Vagina (tissue), 2 donors: ENCODE data around the gene ARID1B.

ENCODE experiments used
- POLR2A ChIP-seq, 2 donors: fragments of 450-650 bp; IDR thresholded peaks; one replicate each; pipeline ENCODE4 v1.6.1; 2017; ENCODE audit warnings: antibody characterized with exemption in 2 of 2, mild to moderate bottlenecking in 2 of 2, moderate library complexity in 2 of 2
- POLR2AphosphoS5 ChIP-seq, 2 donors: sonication (generic); formaldehyde crosslinking; IDR thresholded peaks; one replicate each; pipeline ENCODE4 v1.9.0; 2017; ENCODE audit warnings: antibody characterized with exemption in 2 of 2, mild to moderate bottlenecking in 2 of 2, low read depth in 1 of 2; ENCODE audit not compliant: insufficient read depth in 1 of 2

DNA sequence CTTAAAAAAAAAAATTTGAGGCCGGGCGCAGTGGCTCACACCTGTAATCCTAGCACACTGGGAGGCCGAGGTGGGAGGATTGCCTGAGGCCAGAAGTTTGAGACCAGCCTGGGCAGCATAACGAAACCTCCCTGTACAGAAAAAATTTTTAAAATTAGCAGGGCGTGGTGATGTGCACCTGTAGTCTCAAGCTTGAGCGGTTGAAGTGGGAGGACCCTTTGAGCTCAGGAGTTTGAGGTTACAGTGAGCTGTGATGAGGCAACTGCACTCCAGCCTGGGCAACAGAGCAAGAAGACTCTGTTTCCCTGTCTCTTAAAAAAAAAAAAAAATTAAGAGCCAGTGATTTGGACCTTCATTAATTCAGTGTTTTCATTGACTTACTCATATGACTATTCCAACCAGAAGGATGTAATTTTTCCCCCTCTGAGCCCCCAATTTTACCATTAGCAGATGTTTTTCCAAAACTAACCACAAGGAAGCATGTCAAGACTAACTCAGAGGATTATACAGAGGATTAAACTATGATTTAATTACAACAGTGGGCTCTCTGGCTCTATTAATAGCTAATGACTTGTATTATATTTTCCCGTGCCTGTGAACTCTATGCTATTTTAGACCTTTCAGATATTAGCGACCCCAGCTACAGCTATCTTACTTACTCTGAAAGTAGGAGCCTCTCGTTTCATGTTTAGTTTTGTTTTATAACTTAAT lies 75.1 kb downstream of the ARID1B start:
- TF ChIP-seq POLR2AphosphoS5 (IDR thresholded peaks at IDR 0.05; ENCODE audit: insufficient read depth in 1 of 2, low read depth in 1 of 2) (no peak), POLR2A (IDR thresholded peaks at IDR 0.05) (no peak)
